ENCODE measurements around the gene CAMTA1. TPM values are rescaled to one million over a fixed set of nuclear protein-coding genes. Genes with fewer than 3 reads are reported as not detected.

Gene CAMTA1
- total and polyA plus RNA-seq, 4 donors: 48.1 to 140 (median 52.3) TPM

- WGBS, 2 donors: 74 to 78% methylated on average over 9 of the region's 9 CpGs
- H3K9me3 ChIP-seq (ENCODE audit: control insufficient read depth in 4 of 4, insufficient read depth in 3 of 4, low read length in 3 of 4): no peaks in the 10 kb centered on the region
- H3K9ac ChIP-seq (ENCODE audit: insufficient read depth in 1 of 2, low read length in 2 of 2): no peak overlapping the region
- no peak overlapping the region for H3K27ac ChIP-seq (ENCODE audit: low read depth in 1 of 2, low read length in 1 of 2)
- no peaks in the 10 kb centered on the region for H3K36me3 ChIP-seq (ENCODE audit: control insufficient read depth in 4 of 4, insufficient read depth in 4 of 4, low read length in 4 of 4)
- no peak for ATAC-seq (ENCODE audit: insufficient read depth, low FRiP score)
- no peak overlapping the region for H3K4me3 ChIP-seq
- DNase-seq: no peak
- peaks cover 0 to 9% (median 0%) of the 10 kb centered on the region in 5 donors for H3K4me1 ChIP-seq (ENCODE audit: control insufficient read depth in 5 of 5, insufficient read depth in 5 of 5, low read length in 5 of 5)
- peaks cover 0 to 2% (median 0%) of the 10 kb centered on the region in 3 donors for H3K27me3 ChIP-seq (ENCODE audit: control insufficient read depth in 3 of 3, insufficient read depth in 3 of 3, low read length in 2 of 3)
- TF ChIP-seq CTCF (IDR thresholded peaks at IDR 0.05; ENCODE audit: control extremely low read depth, extremely low read depth): no peak
Measured at GRCh38 chr1:7632681-7633080, 847.4 kb downstream of the CAMTA1 start.

GRCh38 chr1:7633506-7634245 is 848.4 kb downstream of the CAMTA1 start:
- DNase-seq (no peak), ATAC-seq (ENCODE audit: insufficient read depth, low FRiP score) (no peak)
- Histone ChIP-seq H3K36me3 (ENCODE audit: control insufficient read depth in 4 of 4, insufficient read depth in 4 of 4, low read length in 4 of 4) (no peaks in the 10 kb centered on the region), H3K9me3 (ENCODE audit: control insufficient read depth in 4 of 4, insufficient read depth in 3 of 4, low read length in 3 of 4) (no peaks in the 10 kb centered on the region), H3K4me3 (no peak overlapping the region), H3K4me1 (ENCODE audit: control insufficient read depth in 5 of 5, insufficient read depth in 5 of 5, low read length in 5 of 5) (peaks cover 0 to 9% (median 0%) of the 10 kb centered on the region in 5 donors), H3K27ac (ENCODE audit: low read depth in 1 of 2, low read length in 1 of 2) (no peak overlapping the region), H3K27me3 (ENCODE audit: control insufficient read depth in 3 of 3, insufficient read depth in 3 of 3, low read length in 2 of 3) (no peaks in the 10 kb centered on the region), H3K9ac (ENCODE audit: insufficient read depth in 1 of 2, low read length in 2 of 2) (no peak overlapping the region)
- 89 to 90% methylated on average over 25 of the region's 25 CpGs for WGBS, 2 donors
- no peak for TF ChIP-seq CTCF (IDR thresholded peaks at IDR 0.05; ENCODE audit: control extremely low read depth, extremely low read depth)

DNA sequence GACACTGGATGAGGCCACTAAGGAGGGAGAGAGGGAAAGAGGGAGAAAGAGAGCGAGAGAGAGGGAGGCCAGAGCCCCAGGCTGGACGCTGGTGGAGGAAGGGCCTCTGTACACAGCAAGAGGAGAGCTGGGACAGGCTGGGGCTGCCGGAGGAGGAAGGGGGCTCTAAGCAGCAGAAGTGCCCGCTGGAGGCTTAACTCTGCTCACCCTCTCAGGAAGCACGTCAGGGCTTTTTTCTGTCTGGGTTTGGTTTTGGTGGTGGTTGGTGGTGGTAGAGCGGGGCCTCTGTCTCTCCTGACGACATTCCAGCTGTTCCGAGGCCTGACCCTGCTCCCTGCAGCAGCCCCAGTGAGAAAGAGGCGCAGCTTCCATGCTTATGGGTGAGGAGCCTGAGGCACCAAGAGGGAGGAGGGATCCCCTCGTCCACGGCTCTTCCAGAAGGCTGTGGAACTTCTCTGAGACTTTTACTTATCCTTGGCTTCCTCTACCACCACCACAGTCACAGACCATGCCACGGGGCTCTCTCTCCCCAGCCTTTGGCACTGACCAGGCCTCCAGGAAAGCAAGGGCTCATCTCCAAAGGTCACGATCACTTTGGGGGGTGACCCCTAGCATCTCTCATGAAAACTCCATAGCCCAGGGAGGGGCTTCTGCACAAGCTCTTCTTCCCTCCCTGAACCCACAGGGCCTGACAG is 849.4 kb downstream of the CAMTA1 start:
- no peak for TF ChIP-seq CTCF (IDR thresholded peaks at IDR 0.05; ENCODE audit: control extremely low read depth, extremely low read depth)
- peaks cover 0 to 7% (median 0%) of the 10 kb centered on the region in 5 donors for H3K4me1 ChIP-seq (ENCODE audit: control insufficient read depth in 5 of 5, insufficient read depth in 5 of 5, low read length in 5 of 5)

More for the DNA sequence above, 849.4 kb downstream of the CAMTA1 start:
- Histone ChIP-seq H3K27ac (ENCODE audit: low read depth in 1 of 2, low read length in 1 of 2) (no peak overlapping the region), H3K36me3 (ENCODE audit: control insufficient read depth in 4 of 4, insufficient read depth in 4 of 4, low read length in 4 of 4) (no peaks in the 10 kb centered on the region), H3K9me3 (ENCODE audit: control insufficient read depth in 4 of 4, insufficient read depth in 3 of 4, low read length in 3 of 4) (no peaks in the 10 kb centered on the region), H3K27me3 (ENCODE audit: control insufficient read depth in 3 of 3, insufficient read depth in 3 of 3, low read length in 2 of 3) (no peaks in the 10 kb centered on the region), H3K9ac (ENCODE audit: insufficient read depth in 1 of 2, low read length in 2 of 2) (no peak overlapping the region), H3K4me3 (no peak overlapping the region)
- no peak for DNase-seq
- no peak for ATAC-seq (ENCODE audit: insufficient read depth, low FRiP score)
- 44 to 72% methylated on average over 13 of the region's 13 CpGs for WGBS, 2 donors

Data from lung (tissue), 12 donors.